ENCODE data around the gene METTL25. TPM values are rescaled to one million over a fixed set of nuclear protein-coding genes. Genes with fewer than 3 reads are reported as not detected.

METTL25 gene
- polyA plus RNA-seq, 1 donor from 2014 or later = 11.1 TPM

DNA sequence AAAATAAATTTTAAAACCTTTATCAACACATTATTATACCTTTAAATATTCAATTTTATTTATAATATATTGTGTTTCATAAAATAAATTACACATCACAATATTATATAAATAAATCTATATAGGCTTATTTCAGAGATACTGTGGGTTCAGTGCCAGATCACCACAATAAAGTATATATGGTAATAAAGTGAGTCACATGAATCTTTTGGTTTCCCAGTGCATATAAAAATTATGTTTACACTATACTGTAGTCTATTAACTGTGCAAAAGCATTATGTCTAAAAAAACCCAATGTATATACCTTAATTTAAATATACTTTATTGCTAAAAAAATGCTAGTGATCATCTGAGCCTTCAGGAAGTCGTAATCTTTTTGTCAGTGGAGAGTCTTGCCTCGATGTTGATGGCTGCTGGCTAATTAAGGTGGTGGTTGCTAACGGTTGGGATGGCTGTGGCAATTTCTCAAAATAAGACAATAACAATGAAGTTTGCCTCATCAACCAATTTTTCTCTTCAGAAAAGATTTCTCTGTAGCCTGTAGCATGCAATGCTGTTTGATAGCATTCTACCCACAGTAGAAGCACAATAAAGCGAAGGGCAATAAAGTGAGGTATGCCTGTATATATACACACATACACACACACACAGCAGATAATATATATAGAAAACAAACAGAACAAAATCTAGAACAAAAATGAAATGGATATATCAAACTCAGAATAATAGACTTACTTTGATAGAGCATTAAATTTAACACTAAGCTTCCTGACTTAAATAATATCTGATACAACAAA lies 32.6 kb upstream of the METTL25 start:
- H3F3A ChIP-seq (ENCODE audit: insufficient read depth, low read length, poor library complexity, severe bottlenecking) = no peaks in the 10 kb centered on the region
- H4K20me1 ChIP-seq (ENCODE audit: insufficient read depth) = no peaks in the 10 kb centered on the region
- TF ChIP-seq, protein P1, sequence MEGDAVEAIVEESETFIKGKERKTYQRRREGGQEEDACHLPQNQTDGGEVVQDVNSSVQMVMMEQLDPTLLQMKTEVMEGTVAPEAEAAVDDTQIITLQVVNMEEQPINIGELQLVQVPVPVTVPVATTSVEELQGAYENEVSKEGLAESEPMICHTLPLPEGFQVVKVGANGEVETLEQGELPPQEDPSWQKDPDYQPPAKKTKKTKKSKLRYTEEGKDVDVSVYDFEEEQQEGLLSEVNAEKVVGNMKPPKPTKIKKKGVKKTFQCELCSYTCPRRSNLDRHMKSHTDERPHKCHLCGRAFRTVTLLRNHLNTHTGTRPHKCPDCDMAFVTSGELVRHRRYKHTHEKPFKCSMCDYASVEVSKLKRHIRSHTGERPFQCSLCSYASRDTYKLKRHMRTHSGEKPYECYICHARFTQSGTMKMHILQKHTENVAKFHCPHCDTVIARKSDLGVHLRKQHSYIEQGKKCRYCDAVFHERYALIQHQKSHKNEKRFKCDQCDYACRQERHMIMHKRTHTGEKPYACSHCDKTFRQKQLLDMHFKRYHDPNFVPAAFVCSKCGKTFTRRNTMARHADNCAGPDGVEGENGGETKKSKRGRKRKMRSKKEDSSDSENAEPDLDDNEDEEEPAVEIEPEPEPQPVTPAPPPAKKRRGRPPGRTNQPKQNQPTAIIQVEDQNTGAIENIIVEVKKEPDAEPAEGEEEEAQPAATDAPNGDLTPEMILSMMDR (IDR thresholded peaks at IDR 0.05; ENCODE audit: poor library complexity, severe bottlenecking) = no peak
- TF ChIP-seq MXI1 (conservative IDR thresholded peaks at IDR 0.05; ENCODE audit: poor library complexity, severe bottlenecking) (no peak), POLR2AphosphoS5 (IDR thresholded peaks at IDR 0.05) (no peak), TAF1 (IDR thresholded peaks at IDR 0.05; ENCODE audit: low read depth) (no peak), RAD21 (conservative IDR thresholded peaks at IDR 0.05) (no peak), EP300 (conservative IDR thresholded peaks at IDR 0.05; ENCODE audit: poor library complexity, severe bottlenecking) (no peak), SMC3 (conservative IDR thresholded peaks at IDR 0.05; ENCODE audit: poor library complexity) (no peak), EZH2 (IDR thresholded peaks at IDR 0.05; ENCODE audit: borderline replicate concordance, insufficient read depth, low read length, poor library complexity, severe bottlenecking) (no peak)
- TF ChIP-seq, protein P2, sequence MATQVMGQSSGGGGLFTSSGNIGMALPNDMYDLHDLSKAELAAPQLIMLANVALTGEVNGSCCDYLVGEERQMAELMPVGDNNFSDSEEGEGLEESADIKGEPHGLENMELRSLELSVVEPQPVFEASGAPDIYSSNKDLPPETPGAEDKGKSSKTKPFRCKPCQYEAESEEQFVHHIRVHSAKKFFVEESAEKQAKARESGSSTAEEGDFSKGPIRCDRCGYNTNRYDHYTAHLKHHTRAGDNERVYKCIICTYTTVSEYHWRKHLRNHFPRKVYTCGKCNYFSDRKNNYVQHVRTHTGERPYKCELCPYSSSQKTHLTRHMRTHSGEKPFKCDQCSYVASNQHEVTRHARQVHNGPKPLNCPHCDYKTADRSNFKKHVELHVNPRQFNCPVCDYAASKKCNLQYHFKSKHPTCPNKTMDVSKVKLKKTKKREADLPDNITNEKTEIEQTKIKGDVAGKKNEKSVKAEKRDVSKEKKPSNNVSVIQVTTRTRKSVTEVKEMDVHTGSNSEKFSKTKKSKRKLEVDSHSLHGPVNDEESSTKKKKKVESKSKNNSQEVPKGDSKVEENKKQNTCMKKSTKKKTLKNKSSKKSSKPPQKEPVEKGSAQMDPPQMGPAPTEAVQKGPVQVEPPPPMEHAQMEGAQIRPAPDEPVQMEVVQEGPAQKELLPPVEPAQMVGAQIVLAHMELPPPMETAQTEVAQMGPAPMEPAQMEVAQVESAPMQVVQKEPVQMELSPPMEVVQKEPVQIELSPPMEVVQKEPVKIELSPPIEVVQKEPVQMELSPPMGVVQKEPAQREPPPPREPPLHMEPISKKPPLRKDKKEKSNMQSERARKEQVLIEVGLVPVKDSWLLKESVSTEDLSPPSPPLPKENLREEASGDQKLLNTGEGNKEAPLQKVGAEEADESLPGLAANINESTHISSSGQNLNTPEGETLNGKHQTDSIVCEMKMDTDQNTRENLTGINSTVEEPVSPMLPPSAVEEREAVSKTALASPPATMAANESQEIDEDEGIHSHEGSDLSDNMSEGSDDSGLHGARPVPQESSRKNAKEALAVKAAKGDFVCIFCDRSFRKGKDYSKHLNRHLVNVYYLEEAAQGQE (IDR thresholded peaks at IDR 0.05; ENCODE audit: borderline replicate concordance) = no peak
- no peak overlapping the region for H3K4me3 ChIP-seq (ENCODE audit: low read length)
- no peaks in the 10 kb centered on the region for H3K27me3 ChIP-seq (ENCODE audit: insufficient read depth, low read depth, low read length)
- H3K4me2 ChIP-seq (ENCODE audit: low read length) = no peak overlapping the region
- no peak overlapping the region for H3K9ac ChIP-seq (ENCODE audit: low read length)
- H2AFZ ChIP-seq (ENCODE audit: low read depth, low read length) = no peak overlapping the region
- H3K36me3 ChIP-seq (ENCODE audit: insufficient read depth, low read length) = no peaks in the 10 kb centered on the region
- H3K9me3 ChIP-seq (ENCODE audit: low read length) = no peaks in the 10 kb centered on the region
- H3K9me2 ChIP-seq (ENCODE audit: insufficient read depth, low read length) = no peaks in the 10 kb centered on the region
- H3K79me2 ChIP-seq (replicated peaks; ENCODE audit: insufficient read depth, low read length) = no peaks in the 10 kb centered on the region
- no peak overlapping the region for H3K27ac ChIP-seq (ENCODE audit: low read length)

DNA sequence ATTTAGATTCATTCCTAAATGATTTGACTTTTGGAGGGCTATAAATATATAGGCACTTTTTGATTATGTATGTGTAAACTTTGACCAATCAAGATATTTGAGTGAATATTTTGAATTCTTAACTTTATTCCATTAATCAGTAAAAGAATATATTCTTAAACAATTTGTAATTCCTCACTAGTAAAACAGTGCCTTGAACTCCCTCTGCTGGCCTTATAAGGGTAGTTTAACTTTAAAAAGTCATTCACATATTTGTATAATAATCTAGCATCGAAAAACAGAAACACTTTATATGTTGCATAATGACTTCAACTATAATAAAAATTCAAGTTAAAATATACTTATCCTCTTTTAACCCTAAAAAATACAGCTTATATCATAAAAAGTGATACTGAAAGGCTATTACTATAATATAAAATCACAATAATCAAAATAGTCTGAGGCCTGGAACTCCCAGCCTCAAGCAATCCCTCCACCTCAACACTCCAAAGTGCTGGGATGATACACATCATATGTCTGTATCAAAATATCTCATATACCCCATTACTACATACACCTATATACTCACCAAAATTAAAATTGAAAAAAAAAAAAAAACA lies 31.3 kb upstream of the METTL25 start:
- H4K20me1 ChIP-seq (ENCODE audit: insufficient read depth) = no peaks in the 10 kb centered on the region
- H3K4me2 ChIP-seq (ENCODE audit: low read length) = no peak overlapping the region
- no peak overlapping the region for H3K9ac ChIP-seq (ENCODE audit: low read length)
- H2AFZ ChIP-seq (ENCODE audit: low read depth, low read length) = no peak overlapping the region
- no peaks in the 10 kb centered on the region for H3K27me3 ChIP-seq (ENCODE audit: insufficient read depth, low read depth, low read length)
- no peak overlapping the region for H3K4me3 ChIP-seq (ENCODE audit: low read length)
- no peaks in the 10 kb centered on the region for H3K36me3 ChIP-seq (ENCODE audit: insufficient read depth, low read length)
- H3K27ac ChIP-seq (ENCODE audit: low read length) = no peak overlapping the region
- H3F3A ChIP-seq (ENCODE audit: insufficient read depth, low read length, poor library complexity, severe bottlenecking) = no peaks in the 10 kb centered on the region
- H3K9me3 ChIP-seq (ENCODE audit: low read length) = no peaks in the 10 kb centered on the region
- no peaks in the 10 kb centered on the region for H3K9me2 ChIP-seq (ENCODE audit: insufficient read depth, low read length)
- TF ChIP-seq RAD21 (conservative IDR thresholded peaks at IDR 0.05) (peak; percentile 85), EP300 (conservative IDR thresholded peaks at IDR 0.05; ENCODE audit: poor library complexity, severe bottlenecking) (no peak), SMC3 (conservative IDR thresholded peaks at IDR 0.05; ENCODE audit: poor library complexity) (peak; percentile 90)
- TF ChIP-seq, protein P1 (IDR thresholded peaks at IDR 0.05; ENCODE audit: poor library complexity, severe bottlenecking) = peak; percentile 80
- TF ChIP-seq, protein P2 (IDR thresholded peaks at IDR 0.05; ENCODE audit: borderline replicate concordance) = no peak
- H3K79me2 ChIP-seq (replicated peaks; ENCODE audit: insufficient read depth, low read length) = no peaks in the 10 kb centered on the region

All from neural cell (in vitro differentiated cells).